Activated CD8-positive, alpha-beta T cell treated with anti-CD3 and anti-CD28 coated beads for 36 hours (primary cell): ENCODE measurements around the gene ANXA5. TPM values are rescaled to one million over a fixed set of nuclear protein-coding genes. Genes with fewer than 3 reads are reported as not detected.
"Not testable (repeated sequence)": the region's sequence is repeated elsewhere in the genome, so short reads cannot be mapped to it uniquely, and the experiment has no call there.

ENCODE experiments used
- ATAC-seq: fragments of 200-7000 bp; cut with Tn5 transposase; one replicate; pipeline ENCODE4 v1.10.0; 2021; ENCODE audit warnings: mild to moderate bottlenecking, moderate library complexity
- CTCF ChIA-PET: fragments of 350-600 bp; sonication (Branson Sonifier 250); formaldehyde crosslinking; loops from one replicate; lab custom pipeline; 2021; ENCODE audit warnings: antibody characterized with exemption; lab: Charles Lee
- POLR2A ChIA-PET: fragments of 350-600 bp; sonication (Branson Sonifier 250); formaldehyde crosslinking; loops from one replicate; lab custom pipeline; 2021; ENCODE audit warnings: antibody characterized with exemption; lab: Charles Lee
- DNase-seq: peaks from one replicate; pipeline ENCODE4 v3.0.0-alpha.2; 2020
- H3K27ac Mint-ChIP-seq: one replicate; pipeline ENCODE4 v1.8.0; 2021; ENCODE audit warnings: mild to moderate bottlenecking, mixed read lengths
- H3K27me3 Mint-ChIP-seq: one replicate; pipeline ENCODE4 v1.8.0; 2021; ENCODE audit warnings: mixed read lengths
- H3K36me3 Mint-ChIP-seq: one replicate; pipeline ENCODE4 v1.8.0; 2021; ENCODE audit warnings: low read depth, mixed read lengths
- H3K4me1 Mint-ChIP-seq: one replicate; pipeline ENCODE4 v1.8.0; 2021; ENCODE audit warnings: low read depth, mixed read lengths
- H3K4me3 Mint-ChIP-seq: one replicate; pipeline ENCODE4 v1.8.0; 2021; ENCODE audit warnings: mild to moderate bottlenecking, moderate library complexity, mixed read lengths
- H3K9me3 Mint-ChIP-seq: one replicate; pipeline ENCODE4 v1.8.0; 2021; ENCODE audit warnings: mixed read lengths
- intact Hi-C: fragments of 100-400 bp; cut with micrococcal nuclease; formaldehyde crosslinking; loops from one replicate; pipeline ENCODE4 v1.10.0; 2022
- total RNA-seq, 2 experiments: library from RNA; stranded (reverse); gene quantifications; one replicate each; pipeline ENCODE4 v1.2.3, GENCODE V29; 2021
- TF ChIP-seq, protein P1 (sequence below): fragments of 200-600 bp; IDR thresholded peaks from one replicate; pipeline ENCODE4 v1.8.0; 2022; ENCODE audit warnings: antibody characterized with exemption, mild to moderate bottlenecking

The ANXA5 gene
- total RNA-seq, 2 experiments from 2014 or later: 31.4 to 34.1 TPM

GRCh38 chr4:121734571-121734970 lies 37.8 kb upstream of the ANXA5 start:
- Mint-ChIP-seq H3K36me3 (no peaks in the 10 kb centered on the region), H3K4me3 (no peak overlapping the region), H3K4me1 (no peaks in the 10 kb centered on the region), H3K27ac (no peak overlapping the region), H3K27me3 (peaks cover 3% of the 10 kb centered on the region), H3K9me3 (no peaks in the 10 kb centered on the region)
- TF ChIP-seq, protein P1, sequence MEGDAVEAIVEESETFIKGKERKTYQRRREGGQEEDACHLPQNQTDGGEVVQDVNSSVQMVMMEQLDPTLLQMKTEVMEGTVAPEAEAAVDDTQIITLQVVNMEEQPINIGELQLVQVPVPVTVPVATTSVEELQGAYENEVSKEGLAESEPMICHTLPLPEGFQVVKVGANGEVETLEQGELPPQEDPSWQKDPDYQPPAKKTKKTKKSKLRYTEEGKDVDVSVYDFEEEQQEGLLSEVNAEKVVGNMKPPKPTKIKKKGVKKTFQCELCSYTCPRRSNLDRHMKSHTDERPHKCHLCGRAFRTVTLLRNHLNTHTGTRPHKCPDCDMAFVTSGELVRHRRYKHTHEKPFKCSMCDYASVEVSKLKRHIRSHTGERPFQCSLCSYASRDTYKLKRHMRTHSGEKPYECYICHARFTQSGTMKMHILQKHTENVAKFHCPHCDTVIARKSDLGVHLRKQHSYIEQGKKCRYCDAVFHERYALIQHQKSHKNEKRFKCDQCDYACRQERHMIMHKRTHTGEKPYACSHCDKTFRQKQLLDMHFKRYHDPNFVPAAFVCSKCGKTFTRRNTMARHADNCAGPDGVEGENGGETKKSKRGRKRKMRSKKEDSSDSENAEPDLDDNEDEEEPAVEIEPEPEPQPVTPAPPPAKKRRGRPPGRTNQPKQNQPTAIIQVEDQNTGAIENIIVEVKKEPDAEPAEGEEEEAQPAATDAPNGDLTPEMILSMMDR: no peak
- DNase-seq (no peak), ATAC-seq (no peak)
- CTCF ChIA-PET: interaction anchor here (1.4 kb wide), 1 partner anchor 364 kb away, joined by 7 read pairs; no protein-coding TSS in a partner anchor
- POLR2A ChIA-PET: no interaction called here
- intact Hi-C loops: loop anchor here (10.0 kb wide), 1 partner anchor 360 kb away; no protein-coding TSS in a partner anchor

- ChIA-PET POLR2A (no interaction called here), CTCF (no interaction called here)
- ATAC-seq: no peak
- intact Hi-C loops: loop anchor here (10.0 kb wide), 1 partner anchor 359 kb away; no protein-coding TSS in a partner anchor
- peaks cover 3% of the 10 kb centered on the region for H3K27me3 Mint-ChIP-seq
- H3K27ac Mint-ChIP-seq: no peak overlapping the region
- no peak overlapping the region for H3K4me3 Mint-ChIP-seq
- H3K4me1 Mint-ChIP-seq: no peaks in the 10 kb centered on the region
- TF ChIP-seq, protein P1: no peak
- H3K36me3 Mint-ChIP-seq: no peaks in the 10 kb centered on the region
- no peak for DNase-seq
- no peaks in the 10 kb centered on the region for H3K9me3 Mint-ChIP-seq
Measured at GRCh38 chr4:121733942-121734341, 37.2 kb upstream of the ANXA5 start.

DNA sequence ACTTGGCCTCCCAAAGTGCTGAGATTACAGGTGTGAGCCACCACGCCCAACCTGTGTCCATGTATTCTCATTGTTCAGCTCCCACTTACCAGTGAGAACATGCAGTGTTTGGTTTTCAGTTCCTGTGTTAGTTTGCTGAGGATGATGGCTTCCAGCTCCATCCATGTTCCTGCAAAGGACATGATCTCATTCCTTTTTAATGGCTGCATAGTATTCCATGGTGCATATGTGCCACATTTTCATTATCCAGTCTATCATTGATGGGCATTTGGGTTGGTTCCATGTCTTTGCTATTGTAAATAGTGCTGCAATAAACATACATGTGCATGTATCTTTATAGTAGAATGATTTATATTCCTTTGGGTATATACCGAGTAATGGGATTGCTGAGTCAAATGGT lies 33.0 kb upstream of the ANXA5 start:
- POLR2A ChIA-PET, ATAC-seq, H3K36me3 Mint-ChIP-seq, H3K27me3 Mint-ChIP-seq, H3K27ac Mint-ChIP-seq, H3K4me3 Mint-ChIP-seq, CTCF ChIA-PET, H3K9me3 Mint-ChIP-seq, H3K4me1 Mint-ChIP-seq, DNase-seq: not testable (repeated sequence)
- intact Hi-C loops: loop anchor here (5.0 to 10.0 kb wide), 2 partner anchors 247 to 355 kb away; no protein-coding TSS in a partner anchor

DNA sequence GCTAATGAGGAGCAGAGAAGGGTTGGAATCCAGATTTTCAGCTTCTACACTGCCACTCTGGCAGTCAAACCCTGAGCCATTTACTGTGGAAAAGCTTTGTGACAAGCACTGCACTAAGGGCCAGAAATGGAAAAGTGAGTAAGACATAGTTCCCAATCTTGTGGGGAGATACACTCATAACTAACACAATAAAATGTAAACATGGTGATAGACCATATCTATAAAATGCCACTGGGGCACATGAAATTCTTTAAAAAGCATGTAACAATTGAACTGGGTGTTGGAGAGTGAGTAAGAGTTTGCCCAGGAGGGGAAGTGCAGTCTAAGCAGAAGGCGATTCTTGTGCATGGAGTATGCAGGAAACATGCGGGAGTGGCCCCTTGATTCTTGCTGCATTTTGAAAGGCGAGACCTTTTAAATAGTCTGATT lies 32.0 kb upstream of the ANXA5 start:
- POLR2A ChIA-PET: no interaction called here
- no peak for ATAC-seq
- TF ChIP-seq, protein P1: no peak
- Mint-ChIP-seq H3K4me1 (peaks cover 3% of the 10 kb centered on the region), H3K4me3 (no peak overlapping the region), H3K36me3 (no peaks in the 10 kb centered on the region), H3K27me3 (peaks cover 4% of the 10 kb centered on the region), H3K27ac (no peak overlapping the region), H3K9me3 (no peaks in the 10 kb centered on the region)
- CTCF ChIA-PET: no interaction called here
- no peak for DNase-seq
- intact Hi-C loops: loop anchor here (5.0 kb wide), 1 partner anchor 247 kb away; no protein-coding TSS in a partner anchor

GRCh38 chr4:121728066-121728465 lies 31.3 kb upstream of the ANXA5 start:
- ChIA-PET POLR2A (no interaction called here), CTCF (interaction anchor here (0.6 kb wide), 1 partner anchor 61 kb away, joined by 3 read pairs; no protein-coding TSS in a partner anchor)
- Mint-ChIP-seq H3K9me3 (no peaks in the 10 kb centered on the region), H3K27ac (no peak overlapping the region), H3K4me1 (peaks cover 3% of the 10 kb centered on the region), H3K36me3 (no peaks in the 10 kb centered on the region), H3K4me3 (no peak overlapping the region), H3K27me3 (peaks cover 4% of the 10 kb centered on the region)
- intact Hi-C loops: loop anchor here (5.0 kb wide), 1 partner anchor 246 kb away; no protein-coding TSS in a partner anchor
- DNase-seq (no peak), ATAC-seq (no peak)
- TF ChIP-seq, protein P1: no peak
